Mesothelial cell of epicardium (in vitro differentiated cells): ENCODE data around the gene WDR7. TPM values are rescaled to one million over a fixed set of nuclear protein-coding genes. Genes with fewer than 3 reads are reported as not detected.

Source experiments
- DNase-seq, 2 experiments: peaks; one replicate each; pipeline ENCODE4 v3.0.0; 2021; ENCODE audit warnings: low spot score in 2 of 2; ENCODE audit not compliant: unreplicated experiment in 2 of 2
- H3K27ac Mint-ChIP-seq: 2 replicates; pipeline ENCODE4 v1.8.0; 2021; ENCODE audit warnings: mixed read lengths
- H3K27me3 Mint-ChIP-seq: 2 replicates; pipeline ENCODE4 v1.8.0; 2021; ENCODE audit warnings: low read depth, mixed read lengths
- H3K36me3 Mint-ChIP-seq: 2 replicates; pipeline ENCODE4 v1.8.0; 2021; ENCODE audit warnings: mixed read lengths
- H3K4me1 Mint-ChIP-seq: 2 replicates; pipeline ENCODE4 v1.8.0; 2021; ENCODE audit warnings: mixed read lengths
- H3K4me3 Mint-ChIP-seq: 2 replicates; pipeline ENCODE4 v1.8.0; 2021; ENCODE audit warnings: mild to moderate bottlenecking, moderate library complexity, mixed read lengths
- H3K9me3 Mint-ChIP-seq: 2 replicates; pipeline ENCODE4 v1.8.0; 2021; ENCODE audit warnings: mixed read lengths
- total RNA-seq: library from RNA; stranded (reverse); gene quantifications from 3 replicates; pipeline ENCODE4 v1.2.1, GENCODE V29; 2021
- TF ChIP-seq, protein P1 (sequence below): fragments of 200-600 bp; sonication (generic); IDR thresholded peaks from one replicate; pipeline ENCODE4 v1.5.0; 2021; ENCODE audit warnings: antibody characterized with exemption; ENCODE audit not compliant: unreplicated experiment

Gene WDR7
- total RNA-seq, 1 donor from 2014 or later = 28.0 TPM

- no peak for DNase-seq
- no peak overlapping the region for H3K27ac Mint-ChIP-seq
- no peaks in the 10 kb centered on the region for H3K27me3 Mint-ChIP-seq
- H3K9me3 Mint-ChIP-seq = no peaks in the 10 kb centered on the region
- H3K4me1 Mint-ChIP-seq = peaks cover 9% of the 10 kb centered on the region
- H3K4me3 Mint-ChIP-seq = no peak overlapping the region
- TF ChIP-seq, protein P1, sequence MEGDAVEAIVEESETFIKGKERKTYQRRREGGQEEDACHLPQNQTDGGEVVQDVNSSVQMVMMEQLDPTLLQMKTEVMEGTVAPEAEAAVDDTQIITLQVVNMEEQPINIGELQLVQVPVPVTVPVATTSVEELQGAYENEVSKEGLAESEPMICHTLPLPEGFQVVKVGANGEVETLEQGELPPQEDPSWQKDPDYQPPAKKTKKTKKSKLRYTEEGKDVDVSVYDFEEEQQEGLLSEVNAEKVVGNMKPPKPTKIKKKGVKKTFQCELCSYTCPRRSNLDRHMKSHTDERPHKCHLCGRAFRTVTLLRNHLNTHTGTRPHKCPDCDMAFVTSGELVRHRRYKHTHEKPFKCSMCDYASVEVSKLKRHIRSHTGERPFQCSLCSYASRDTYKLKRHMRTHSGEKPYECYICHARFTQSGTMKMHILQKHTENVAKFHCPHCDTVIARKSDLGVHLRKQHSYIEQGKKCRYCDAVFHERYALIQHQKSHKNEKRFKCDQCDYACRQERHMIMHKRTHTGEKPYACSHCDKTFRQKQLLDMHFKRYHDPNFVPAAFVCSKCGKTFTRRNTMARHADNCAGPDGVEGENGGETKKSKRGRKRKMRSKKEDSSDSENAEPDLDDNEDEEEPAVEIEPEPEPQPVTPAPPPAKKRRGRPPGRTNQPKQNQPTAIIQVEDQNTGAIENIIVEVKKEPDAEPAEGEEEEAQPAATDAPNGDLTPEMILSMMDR = no peak
- no peaks in the 10 kb centered on the region for H3K36me3 Mint-ChIP-seq
Measured at GRCh38 chr18:56975276-56975675, 324.1 kb downstream of the WDR7 start.

GRCh38 chr18:56977309-56977708 lies 326.1 kb downstream of the WDR7 start:
- DNase-seq = no peak
- TF ChIP-seq, protein P1 = no peak
- Mint-ChIP-seq H3K27me3 (no peaks in the 10 kb centered on the region), H3K4me1 (peaks cover under 1% of the 10 kb centered on the region), H3K27ac (no peak overlapping the region), H3K4me3 (no peak overlapping the region), H3K36me3 (no peaks in the 10 kb centered on the region), H3K9me3 (no peaks in the 10 kb centered on the region)

- Mint-ChIP-seq H3K4me1 (no peaks in the 10 kb centered on the region), H3K9me3 (no peaks in the 10 kb centered on the region), H3K27me3 (no peaks in the 10 kb centered on the region), H3K36me3 (no peaks in the 10 kb centered on the region), H3K4me3 (no peak overlapping the region), H3K27ac (no peak overlapping the region)
- TF ChIP-seq, protein P1 = no peak
- DNase-seq = no peak
Measured at GRCh38 chr18:56977771-56978170, 326.6 kb downstream of the WDR7 start.

- H3K4me3 Mint-ChIP-seq = no peak overlapping the region
- H3K27me3 Mint-ChIP-seq = no peaks in the 10 kb centered on the region
- H3K4me1 Mint-ChIP-seq = no peaks in the 10 kb centered on the region
- H3K36me3 Mint-ChIP-seq = no peaks in the 10 kb centered on the region
- DNase-seq = no peak
- TF ChIP-seq, protein P1 = no peak
- no peak overlapping the region for H3K27ac Mint-ChIP-seq
- no peaks in the 10 kb centered on the region for H3K9me3 Mint-ChIP-seq
Measured at GRCh38 chr18:56980151-56980550, 329.0 kb downstream of the WDR7 start.

DNA sequence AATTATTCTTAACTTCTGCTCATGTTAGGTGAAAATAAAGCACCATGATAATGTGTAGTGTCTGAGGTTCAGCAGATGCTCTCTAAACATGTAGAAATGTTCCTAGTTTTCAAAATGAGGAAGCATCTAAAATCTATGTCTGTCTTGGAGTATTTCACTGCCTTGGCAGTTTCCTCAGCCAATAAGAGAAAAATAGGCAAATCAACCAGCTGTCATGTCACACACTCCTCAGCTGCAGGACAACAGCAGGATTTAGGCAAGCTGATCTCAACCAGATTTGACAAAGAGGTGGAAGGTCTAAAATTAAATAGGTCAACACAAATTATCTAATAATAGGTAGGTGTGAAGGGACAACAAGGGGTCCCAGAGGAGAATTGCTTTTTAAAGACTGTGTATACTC lies 331.6 kb downstream of the WDR7 start:
- H3K4me1 Mint-ChIP-seq = no peaks in the 10 kb centered on the region
- H3K36me3 Mint-ChIP-seq = no peaks in the 10 kb centered on the region
- no peaks in the 10 kb centered on the region for H3K9me3 Mint-ChIP-seq
- TF ChIP-seq, protein P1 = no peak
- DNase-seq = no peak
- no peak overlapping the region for H3K4me3 Mint-ChIP-seq
- H3K27ac Mint-ChIP-seq = no peak overlapping the region
- no peaks in the 10 kb centered on the region for H3K27me3 Mint-ChIP-seq
